ENCODE measurements around the gene FGD3. TPM values are rescaled to one million over a fixed set of nuclear protein-coding genes. Genes with fewer than 3 reads are reported as not detected.
A peak's percentile ranks its signal among the peaks of the same experiment; 100 is the strongest.

Gene FGD3
- total and polyA plus RNA-seq, 5 experiments from 2014 or later = 64.2 to 330 (median 161) TPM

DNA sequence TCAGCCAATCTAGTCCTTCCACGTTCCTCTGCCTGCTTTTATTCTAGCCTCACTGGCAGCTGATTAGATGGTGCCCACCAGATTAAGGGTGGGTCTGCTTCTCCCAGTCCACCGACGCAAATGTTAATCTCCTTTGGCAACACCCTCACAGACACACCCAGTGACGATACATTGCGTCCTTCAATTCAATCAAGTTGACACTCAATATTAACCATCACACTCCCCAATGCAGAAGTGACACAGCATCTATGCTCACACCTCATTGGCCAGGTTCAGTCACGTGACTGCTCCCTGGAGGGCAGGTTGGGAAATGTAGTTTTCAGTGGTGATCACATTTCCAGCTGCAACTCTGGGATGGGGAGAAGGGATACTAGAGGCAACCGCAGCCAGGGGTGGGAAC is 124.1 kb downstream of the FGD3 start:
- peaks cover 28 to 90% (median 75%) of the 10 kb centered on the region in 4 donors for H3K4me1 Mint-ChIP-seq
- ATAC-seq (peak in 1 of 2 donors; percentile 36), DNase-seq (no peak)
- H3K9me3 Mint-ChIP-seq = no peaks in the 10 kb centered on the region
- H3K36me3 Mint-ChIP-seq = peaks cover 4 to 56% (median 14%) of the 10 kb centered on the region in 3 donors
- H3K4me3 Mint-ChIP-seq = peak overlapping the region in 3 of 10 donors; percentile 15 to 37 (median 29)
- no peaks in the 10 kb centered on the region for H3K27me3 Mint-ChIP-seq
- POLR2A ChIA-PET = interaction anchor here (0.6 to 3.2 kb wide), 10 partner anchors 8 to 383 kb away, joined by 3 to 20 read pairs (median 5); partner anchors contain the start of gene CARD19
- peak overlapping the region in 8 of 10 donors; percentile 28 to 93 (median 86) for H3K27ac Mint-ChIP-seq

GRCh38 chr9:93072383-93072795 is 125.1 kb downstream of the FGD3 start:
- peaks cover 27 to 92% (median 75%) of the 10 kb centered on the region in 4 donors for H3K4me1 Mint-ChIP-seq
- no peaks in the 10 kb centered on the region for H3K9me3 Mint-ChIP-seq
- peak; percentile 49 to 55 for ATAC-seq
- peak overlapping the region; percentile 73 to 93 (median 88) for H3K27ac Mint-ChIP-seq
- DNase-seq = no peak
- H3K36me3 Mint-ChIP-seq = peaks cover 0 to 59% (median 12%) of the 10 kb centered on the region in 3 donors
- H3K27me3 Mint-ChIP-seq = no peaks in the 10 kb centered on the region
- H3K4me3 Mint-ChIP-seq = peak overlapping the region; percentile 6 to 74 (median 64)
- POLR2A ChIA-PET = interaction anchor here (0.6 to 3.2 kb wide), 11 partner anchors 9 to 382 kb away, joined by 3 to 20 read pairs (median 3); partner anchors contain the start of gene CARD19

DNA sequence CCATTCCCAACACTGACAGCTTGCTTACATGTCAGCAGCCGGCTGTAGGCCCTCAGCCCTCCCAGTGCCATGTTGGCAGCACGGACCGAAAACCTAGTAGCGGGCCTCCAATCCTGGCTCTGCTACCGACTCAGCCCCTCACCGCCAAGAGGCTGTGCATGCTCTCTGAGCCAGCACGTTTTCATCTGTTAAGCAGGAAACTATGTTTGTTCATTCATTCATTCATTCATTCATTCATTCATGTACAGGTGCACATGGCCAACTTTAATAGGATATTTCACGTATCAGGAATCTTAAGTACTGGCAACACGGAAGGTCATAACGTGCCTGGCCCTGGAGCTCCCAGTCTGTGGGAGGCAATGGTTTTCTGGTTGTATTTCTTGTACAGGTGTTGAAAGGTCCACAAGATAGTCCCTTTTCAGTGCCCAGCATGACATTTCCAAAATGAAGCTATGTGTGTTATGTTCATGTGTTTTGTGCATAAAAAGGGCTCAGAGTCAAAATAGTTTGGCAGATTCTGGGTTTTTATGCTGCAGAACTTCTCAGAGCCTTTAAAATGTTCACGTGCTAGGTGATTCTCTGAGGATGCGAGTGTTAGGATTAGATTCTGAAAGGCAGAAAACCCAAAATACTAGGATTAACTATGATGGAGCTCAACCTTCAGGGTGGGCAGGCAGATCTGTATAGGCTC is 128.9 kb downstream of the FGD3 start:
- no peak for DNase-seq
- H3K4me1 Mint-ChIP-seq = peaks cover 23 to 75% (median 54%) of the 10 kb centered on the region in 4 donors
- ATAC-seq = no peak

DNA sequence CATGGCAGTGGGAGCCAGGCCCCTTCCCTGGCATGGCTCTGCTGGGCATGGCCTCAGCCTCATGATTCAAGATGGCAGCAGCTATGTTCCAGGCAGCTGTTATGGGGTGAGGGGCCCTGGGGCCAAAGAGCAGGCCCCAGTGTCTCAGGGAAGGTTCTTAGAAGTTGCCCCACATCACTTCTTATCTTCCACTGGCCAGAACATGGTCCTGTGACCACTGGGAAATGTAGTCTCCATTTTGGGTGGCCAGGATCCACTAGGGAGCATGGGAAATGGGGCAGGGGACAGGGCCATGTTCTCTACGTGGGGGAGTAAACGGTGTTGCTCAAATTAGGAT is 129.4 kb downstream of the FGD3 start:
- Mint-ChIP-seq H3K9me3 (no peaks in the 10 kb centered on the region), H3K36me3 (peaks cover 0 to 59% (median 10%) of the 10 kb centered on the region in 3 donors), H3K27me3 (no peaks in the 10 kb centered on the region), H3K4me3 (no peak overlapping the region), H3K27ac (peak overlapping the region in 6 of 10 donors; percentile 30 to 88 (median 55)), H3K4me1 (peaks cover 19 to 75% (median 50%) of the 10 kb centered on the region in 4 donors)
- ATAC-seq = no peak
- peak in 1 of 10 donors; percentile 9 for DNase-seq
- POLR2A ChIA-PET = interaction anchor here (1.2 to 6.8 kb wide), 4 partner anchors 8 to 15 kb away, joined by 3 to 47 read pairs (median 6); no protein-coding TSS in a partner anchor

More for the DNA sequence above, 128.9 kb downstream of the FGD3 start:
- Mint-ChIP-seq H3K27me3 (no peaks in the 10 kb centered on the region), H3K9me3 (no peaks in the 10 kb centered on the region), H3K4me3 (no peak overlapping the region), H3K36me3 (peaks cover 0 to 58% (median 13%) of the 10 kb centered on the region in 3 donors), H3K27ac (peak overlapping the region in 8 of 10 donors; percentile 15 to 88 (median 55))
- POLR2A ChIA-PET = interaction anchor here (1.2 to 6.8 kb wide), 5 partner anchors 9 to 16 kb away, joined by 3 to 47 read pairs (median 7); no protein-coding TSS in a partner anchor

GRCh38 chr9:93077367-93077766 is 130.0 kb downstream of the FGD3 start:
- Mint-ChIP-seq H3K9me3 (no peaks in the 10 kb centered on the region), H3K4me3 (no peak overlapping the region), H3K27me3 (no peaks in the 10 kb centered on the region), H3K36me3 (peaks cover 0 to 65% (median 10%) of the 10 kb centered on the region in 3 donors), H3K27ac (peak overlapping the region; percentile 6 to 93 (median 56)), H3K4me1 (peaks cover 19 to 72% (median 46%) of the 10 kb centered on the region in 4 donors)
- ATAC-seq (no peak), DNase-seq (no peak)
- POLR2A ChIA-PET = interaction anchor here (1.1 to 6.8 kb wide), 2 partner anchors 12 kb away, joined by 4 to 47 read pairs; no protein-coding TSS in a partner anchor

GRCh38 chr9:93077811-93078210 is 130.5 kb downstream of the FGD3 start:
- Mint-ChIP-seq H3K36me3 (peaks cover 0 to 66% (median 12%) of the 10 kb centered on the region in 3 donors), H3K4me1 (peaks cover 16 to 72% (median 44%) of the 10 kb centered on the region in 4 donors), H3K4me3 (no peak overlapping the region), H3K27me3 (no peaks in the 10 kb centered on the region), H3K27ac (peak overlapping the region in 7 of 10 donors; percentile 30 to 93 (median 58)), H3K9me3 (no peaks in the 10 kb centered on the region)
- ATAC-seq (no peak), DNase-seq (peak in 1 of 10 donors; percentile 40)
- POLR2A ChIA-PET = interaction anchor here (0.6 to 6.8 kb wide), 3 partner anchors 11 to 85 kb away, joined by 3 to 47 read pairs (median 4); no protein-coding TSS in a partner anchor

GRCh38 chr9:93079371-93079770 is 132.0 kb downstream of the FGD3 start:
- peaks cover 18 to 73% (median 46%) of the 10 kb centered on the region in 4 donors for H3K4me1 Mint-ChIP-seq
- POLR2A ChIA-PET = interaction anchor here (1.1 to 6.8 kb wide), 2 partner anchors 14 to 16 kb away, joined by 3 to 47 read pairs; partner anchors contain the start of gene CARD19
- H3K4me3 Mint-ChIP-seq = no peak overlapping the region
- ATAC-seq (no peak), DNase-seq (peak in 1 of 10 donors; percentile 23)
- no peaks in the 10 kb centered on the region for H3K9me3 Mint-ChIP-seq
- peaks cover 0 to 74% (median 15%) of the 10 kb centered on the region in 3 donors for H3K36me3 Mint-ChIP-seq
- H3K27me3 Mint-ChIP-seq = no peaks in the 10 kb centered on the region
- peak overlapping the region in 2 of 10 donors; percentile 30 to 83 for H3K27ac Mint-ChIP-seq

GRCh38 chr9:93080406-93080805 is 133.1 kb downstream of the FGD3 start:
- Mint-ChIP-seq H3K27ac (peak overlapping the region in 7 of 10 donors; percentile 13 to 79 (median 60)), H3K36me3 (peaks cover 0 to 78% (median 18%) of the 10 kb centered on the region in 3 donors)
- POLR2A ChIA-PET = interaction anchor here (0.7 to 6.8 kb wide), 5 partner anchors 14 to 26 kb away, joined by 3 to 50 read pairs (median 38); partner anchors contain the start of gene CARD19

GRCh38 chr9:93081081-93081529 is 133.8 kb downstream of the FGD3 start:
- peaks cover 0 to 82% (median 22%) of the 10 kb centered on the region in 3 donors for H3K36me3 Mint-ChIP-seq
- no peaks in the 10 kb centered on the region for H3K27me3 Mint-ChIP-seq
- no peak overlapping the region for H3K4me3 Mint-ChIP-seq
- ATAC-seq (no peak), DNase-seq (peak in 1 of 10 donors; percentile 52)
- peaks cover 16 to 61% (median 33%) of the 10 kb centered on the region in 4 donors for H3K4me1 Mint-ChIP-seq
- POLR2A ChIA-PET = interaction anchor here (0.6 to 6.6 kb wide), 6 partner anchors 13 to 56 kb away, joined by 3 to 50 read pairs (median 3); partner anchors contain the start of gene CARD19
- H3K27ac Mint-ChIP-seq = peak overlapping the region in 7 of 10 donors; percentile 59 to 79 (median 67)
- H3K9me3 Mint-ChIP-seq = no peaks in the 10 kb centered on the region

More at GRCh38 chr9:93080406-93080805, 133.1 kb downstream of the FGD3 start:
- Mint-ChIP-seq H3K4me3 (no peak overlapping the region), H3K4me1 (peaks cover 16 to 63% (median 37%) of the 10 kb centered on the region in 4 donors), H3K27me3 (no peaks in the 10 kb centered on the region), H3K9me3 (no peaks in the 10 kb centered on the region)
- DNase-seq = peak in 1 of 10 donors; percentile 41
- ATAC-seq = no peak

GRCh38 chr9:93081931-93082330 is 134.6 kb downstream of the FGD3 start:
- Mint-ChIP-seq H3K27me3 (no peaks in the 10 kb centered on the region), H3K4me1 (peaks cover 16 to 53% (median 30%) of the 10 kb centered on the region in 4 donors), H3K4me3 (no peak overlapping the region), H3K9me3 (no peaks in the 10 kb centered on the region), H3K36me3 (peaks cover 0 to 83% (median 24%) of the 10 kb centered on the region in 3 donors), H3K27ac (peak overlapping the region in 7 of 10 donors; percentile 17 to 78 (median 61))
- ATAC-seq (no peak), DNase-seq (no peak)
- POLR2A ChIA-PET = interaction anchor here (0.6 to 6.6 kb wide), 10 partner anchors 10 to 56 kb away, joined by 3 to 50 read pairs (median 4); partner anchors contain the start of gene CARD19

DNA sequence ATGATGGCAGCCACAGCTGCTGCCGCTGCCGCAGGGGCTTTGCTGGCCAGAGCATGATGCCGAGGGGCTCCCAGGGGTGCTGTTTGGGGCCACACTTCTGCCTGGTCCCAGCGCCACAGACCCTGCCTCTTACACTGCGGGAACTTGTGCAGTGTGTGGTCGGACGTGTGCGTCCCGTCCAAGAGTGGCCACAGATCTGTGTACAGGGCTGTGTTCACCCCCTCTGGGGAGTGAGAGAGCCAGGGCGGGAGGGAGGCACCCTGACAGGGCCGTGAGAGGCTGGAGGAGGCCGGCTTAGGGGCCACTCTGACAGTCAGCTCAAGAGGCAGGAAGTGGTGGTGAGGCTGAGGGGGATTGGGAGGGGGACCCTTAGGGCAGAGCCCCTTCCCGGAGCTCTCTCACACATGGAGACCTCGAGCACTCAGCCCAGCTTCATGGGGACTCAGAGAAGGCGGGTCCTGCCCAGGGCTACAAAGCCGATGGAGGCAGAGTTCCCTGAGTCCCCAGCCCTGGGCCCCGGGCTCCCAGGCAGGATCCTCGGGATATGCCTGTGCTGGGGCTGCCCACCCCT is 135.6 kb downstream of the FGD3 start:
- Mint-ChIP-seq H3K27me3 (no peaks in the 10 kb centered on the region), H3K9me3 (no peaks in the 10 kb centered on the region), H3K4me1 (peaks cover 9 to 43% (median 21%) of the 10 kb centered on the region in 4 donors), H3K36me3 (peaks cover 0 to 84% (median 23%) of the 10 kb centered on the region in 3 donors), H3K4me3 (peak overlapping the region in 5 of 10 donors; percentile 10 to 81 (median 41)), H3K27ac (peak overlapping the region; percentile 46 to 96 (median 90))
- DNase-seq (peak in 1 of 10 donors; percentile 61), ATAC-seq (peak; percentile 47 to 53)
- POLR2A ChIA-PET = interaction anchor here (0.6 to 6.6 kb wide), 8 partner anchors 11 to 78 kb away, joined by 3 to 50 read pairs (median 7); partner anchors contain the start of gene CARD19
